Gastroesophageal sphincter (tissue), 3 donors: ENCODE measurements around the gene CLIC2.

Source experiments
- POLR2A ChIP-seq, 2 donors: fragments of 450-650 bp; IDR thresholded peaks; one replicate each; pipeline ENCODE4 v1.6.1; 2017; ENCODE audit warnings: antibody characterized with exemption in 2 of 2, mild to moderate bottlenecking in 2 of 2, moderate library complexity in 1 of 2
- POLR2AphosphoS5 ChIP-seq: sonication (generic); formaldehyde crosslinking; IDR thresholded peaks from one replicate; pipeline ENCODE4 v1.6.1; 2017; ENCODE audit warnings: antibody characterized with exemption
- TF ChIP-seq, protein P1 (sequence below), 4 experiments: fragments of 200-600 bp in 2 of 4; fragments of 450-650 bp in 2 of 4; sonication (generic) in 1 of 4; IDR thresholded peaks; one replicate each; pipeline ENCODE4 v1.5.1; 2017 to 2019; ENCODE audit warnings: antibody characterized with exemption in 4 of 4, mild to moderate bottlenecking in 2 of 4, moderate library complexity in 2 of 4

DNA sequence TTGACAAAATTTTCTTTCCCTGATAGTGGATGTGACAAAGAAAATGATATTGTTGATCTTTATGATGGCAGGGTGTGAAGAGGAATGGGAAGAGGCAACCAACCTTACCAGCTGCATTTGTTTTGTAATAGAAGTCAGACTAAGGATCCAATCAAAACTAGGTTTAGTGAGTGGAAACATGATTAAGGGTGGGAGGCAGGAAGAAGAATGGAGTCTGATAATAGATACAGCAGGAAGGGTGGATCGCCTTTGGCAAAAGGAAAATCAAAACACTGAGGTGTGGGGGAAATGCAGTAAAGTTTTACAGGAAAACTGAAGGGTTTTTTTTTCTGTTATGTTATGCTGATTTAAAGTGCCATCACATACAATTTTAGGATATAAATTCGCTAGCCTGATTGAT is 3.4 kb downstream of the CLIC2 start:
- TF ChIP-seq, protein P1, sequence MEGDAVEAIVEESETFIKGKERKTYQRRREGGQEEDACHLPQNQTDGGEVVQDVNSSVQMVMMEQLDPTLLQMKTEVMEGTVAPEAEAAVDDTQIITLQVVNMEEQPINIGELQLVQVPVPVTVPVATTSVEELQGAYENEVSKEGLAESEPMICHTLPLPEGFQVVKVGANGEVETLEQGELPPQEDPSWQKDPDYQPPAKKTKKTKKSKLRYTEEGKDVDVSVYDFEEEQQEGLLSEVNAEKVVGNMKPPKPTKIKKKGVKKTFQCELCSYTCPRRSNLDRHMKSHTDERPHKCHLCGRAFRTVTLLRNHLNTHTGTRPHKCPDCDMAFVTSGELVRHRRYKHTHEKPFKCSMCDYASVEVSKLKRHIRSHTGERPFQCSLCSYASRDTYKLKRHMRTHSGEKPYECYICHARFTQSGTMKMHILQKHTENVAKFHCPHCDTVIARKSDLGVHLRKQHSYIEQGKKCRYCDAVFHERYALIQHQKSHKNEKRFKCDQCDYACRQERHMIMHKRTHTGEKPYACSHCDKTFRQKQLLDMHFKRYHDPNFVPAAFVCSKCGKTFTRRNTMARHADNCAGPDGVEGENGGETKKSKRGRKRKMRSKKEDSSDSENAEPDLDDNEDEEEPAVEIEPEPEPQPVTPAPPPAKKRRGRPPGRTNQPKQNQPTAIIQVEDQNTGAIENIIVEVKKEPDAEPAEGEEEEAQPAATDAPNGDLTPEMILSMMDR (IDR thresholded peaks at IDR 0.05): no peak
- TF ChIP-seq POLR2AphosphoS5 (no peak), POLR2A (IDR thresholded peaks at IDR 0.05) (no peak)
